CD1c-positive myeloid dendritic cell (primary cell): Measurements from ENCODE around the gene LMO4.

Experiments used
- DNase-seq: peaks from one replicate; pipeline ENCODE4 v3.0.0-alpha.2; 2016; ENCODE audit errors: extremely low spot score

The LMO4 gene

DNA sequence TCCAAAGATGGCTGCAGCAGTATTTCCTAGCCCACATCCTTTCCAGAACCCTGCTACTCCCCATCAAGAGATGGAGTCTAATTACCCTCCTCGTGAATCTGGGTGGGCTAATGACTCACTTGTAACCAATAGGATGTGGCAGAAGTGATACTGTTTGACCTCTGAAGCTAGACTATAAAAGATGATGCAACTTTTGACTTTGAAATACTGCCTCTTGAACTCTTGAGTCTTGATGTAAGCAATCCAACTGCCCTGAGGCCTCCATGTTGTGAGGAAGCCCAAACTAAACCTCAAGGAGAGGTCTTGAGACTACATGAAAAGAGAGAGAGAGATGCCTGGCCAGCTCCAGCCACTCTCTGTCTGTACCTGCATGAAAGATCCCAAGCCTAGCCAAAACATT, 29.5 kb downstream of the LMO4 start:
- no peak for DNase-seq

DNA sequence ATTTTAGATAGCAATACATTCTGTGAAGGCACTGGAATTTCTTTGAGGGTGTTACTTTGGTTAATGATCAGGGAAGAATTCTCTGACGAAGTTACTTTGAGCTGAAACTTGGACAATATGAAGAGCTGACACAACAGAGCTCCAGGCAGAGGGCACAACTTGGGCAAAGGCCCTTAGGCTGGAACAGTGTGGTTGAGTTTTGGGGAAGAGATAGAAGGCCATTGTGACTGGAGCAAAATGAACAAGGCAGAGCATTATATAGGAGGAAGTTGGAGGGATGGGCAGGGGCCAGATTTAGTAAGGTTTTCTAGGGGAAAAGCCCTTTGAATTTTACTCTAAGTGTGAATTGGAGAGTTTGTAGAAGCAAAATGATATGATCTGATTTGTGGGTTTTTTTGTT, 30.9 kb downstream of the LMO4 start:
- no peak for DNase-seq

DNA sequence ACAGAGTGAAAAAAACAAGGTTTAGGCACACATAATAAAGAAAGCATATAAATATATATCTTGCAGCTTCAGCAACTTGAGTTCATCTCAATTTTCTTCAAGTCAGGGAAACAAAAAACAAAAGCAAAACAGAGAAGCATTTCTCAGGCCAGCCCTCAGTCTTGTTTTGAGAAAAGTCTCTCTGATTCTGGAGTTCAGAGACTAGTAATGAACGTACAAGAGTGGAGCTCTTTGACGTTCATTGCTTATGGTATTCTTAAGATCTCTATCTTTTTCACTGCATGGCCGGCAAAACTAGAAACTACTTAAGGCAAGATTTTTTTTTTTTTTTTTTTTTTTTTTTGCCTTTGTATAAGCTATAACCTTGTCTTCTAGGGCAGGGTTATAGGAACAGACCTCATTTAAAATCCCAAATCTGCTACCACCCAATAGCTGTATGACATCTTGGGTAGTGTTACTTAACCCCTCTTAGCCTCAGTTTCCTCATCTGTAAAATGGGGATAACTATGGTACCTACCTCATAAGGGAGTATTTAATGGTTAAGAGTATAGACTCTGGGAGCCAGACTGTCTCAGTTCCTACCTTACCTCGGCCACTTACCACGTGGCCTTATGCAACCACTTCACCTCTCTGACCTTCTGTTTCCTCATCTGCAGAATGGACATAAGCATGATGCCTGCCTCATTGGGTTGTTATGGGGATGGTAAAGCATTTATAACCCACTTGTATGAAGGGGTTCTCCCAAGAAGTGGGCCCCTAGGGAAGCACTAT, 33.6 kb downstream of the LMO4 start:
- DNase-seq, result no peak

DNA sequence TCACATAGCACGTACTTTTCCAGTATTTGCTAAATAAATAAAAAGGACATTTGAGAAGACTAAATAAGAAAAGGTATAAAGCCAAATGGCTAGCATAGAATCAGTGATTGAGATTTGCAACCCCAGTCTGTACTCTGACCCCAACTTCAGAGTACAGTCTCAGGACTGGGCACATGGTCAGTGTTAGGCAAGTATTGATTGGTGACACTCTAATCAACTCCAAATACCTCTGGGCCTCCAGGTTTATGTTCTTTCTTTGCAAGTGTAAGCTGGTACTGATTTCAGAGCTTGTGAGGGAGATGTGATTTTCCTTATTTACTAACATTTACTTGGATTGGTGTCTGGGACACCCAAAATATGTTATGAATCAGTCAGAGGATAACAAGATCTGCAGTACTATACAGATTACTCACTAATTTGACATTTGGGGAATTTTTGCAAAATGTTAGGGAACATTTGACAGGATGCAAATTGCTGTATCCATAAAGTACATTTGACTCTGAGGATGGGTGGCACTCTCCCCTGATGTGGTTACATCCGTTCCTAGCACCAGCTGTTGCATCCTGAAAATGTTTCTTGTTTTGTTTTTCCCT, 34.2 kb downstream of the LMO4 start:
- no peak for DNase-seq

DNA sequence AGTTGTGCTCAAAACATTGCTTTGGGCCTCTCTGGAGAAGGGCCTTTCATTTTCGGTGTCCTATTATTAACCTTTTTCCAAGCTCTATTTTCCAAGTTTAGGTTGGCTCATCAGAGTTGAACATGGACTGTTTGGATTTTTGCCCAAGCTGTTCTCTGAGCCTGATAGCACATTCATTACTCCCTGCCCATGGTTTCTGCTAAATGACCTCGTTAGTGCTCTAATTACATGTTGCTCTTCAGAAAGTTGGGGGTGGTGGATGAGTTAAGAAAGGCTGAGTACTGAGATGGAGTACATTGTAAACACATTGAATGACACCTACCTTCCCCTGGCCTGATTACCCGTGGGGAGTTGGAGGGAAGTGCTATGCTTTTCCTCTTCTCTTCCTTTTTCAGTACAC, 38.9 kb downstream of the LMO4 start:
- no peak for DNase-seq

DNA sequence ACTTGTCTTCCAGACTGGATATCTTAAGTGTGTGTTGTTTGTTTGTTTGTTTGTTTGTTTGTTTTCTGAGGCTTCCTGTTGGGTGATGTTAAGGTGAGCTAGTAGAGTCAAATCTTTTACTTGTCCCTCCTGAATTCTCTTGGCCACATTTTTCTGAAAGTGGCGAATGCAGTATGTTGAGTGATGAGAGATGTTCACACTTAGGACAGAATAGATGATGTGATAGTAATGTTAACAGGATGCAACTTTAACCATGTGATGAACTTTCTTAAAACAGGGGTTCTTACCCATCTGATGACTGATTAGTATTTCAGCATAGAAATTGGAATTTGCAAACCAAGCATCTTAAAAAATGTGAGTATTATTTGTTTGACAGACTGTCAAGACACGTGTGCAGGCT, 40.2 kb downstream of the LMO4 start:
- no peak for DNase-seq

DNA sequence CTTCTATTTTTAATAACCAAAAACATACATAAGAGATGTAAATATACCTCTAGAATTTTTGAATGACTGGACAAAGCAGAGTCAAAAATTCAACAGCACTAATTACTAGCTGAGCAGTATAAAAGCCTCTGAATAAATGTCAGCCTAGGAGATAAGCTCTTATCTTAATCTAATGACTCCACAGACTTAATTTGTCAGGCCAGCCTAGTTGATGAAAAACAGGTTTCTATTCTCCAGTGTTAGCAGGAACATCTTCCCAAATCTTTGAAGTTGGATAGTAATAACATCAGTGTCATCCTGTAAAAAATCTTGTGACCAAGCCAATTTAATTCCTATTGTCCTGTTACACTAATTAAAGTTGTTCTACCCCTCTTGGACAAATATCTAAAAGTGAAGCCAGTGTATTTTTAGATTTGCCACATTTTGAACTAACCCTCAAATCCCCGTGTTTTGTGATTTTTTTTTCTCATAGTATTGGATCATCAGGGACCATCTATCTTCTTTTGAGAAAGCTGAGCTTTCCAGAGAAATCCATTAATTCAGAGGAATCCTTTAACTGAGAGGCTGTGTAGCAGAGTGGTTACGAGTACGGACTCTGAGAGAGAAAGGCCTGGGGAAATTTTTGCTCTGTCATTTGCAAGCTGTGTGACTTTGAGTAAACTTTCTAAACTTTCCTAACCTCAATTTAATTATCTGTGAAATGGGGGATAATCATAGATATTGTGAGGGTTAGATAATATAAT, 41.2 kb downstream of the LMO4 start:
- no peak for DNase-seq

DNA sequence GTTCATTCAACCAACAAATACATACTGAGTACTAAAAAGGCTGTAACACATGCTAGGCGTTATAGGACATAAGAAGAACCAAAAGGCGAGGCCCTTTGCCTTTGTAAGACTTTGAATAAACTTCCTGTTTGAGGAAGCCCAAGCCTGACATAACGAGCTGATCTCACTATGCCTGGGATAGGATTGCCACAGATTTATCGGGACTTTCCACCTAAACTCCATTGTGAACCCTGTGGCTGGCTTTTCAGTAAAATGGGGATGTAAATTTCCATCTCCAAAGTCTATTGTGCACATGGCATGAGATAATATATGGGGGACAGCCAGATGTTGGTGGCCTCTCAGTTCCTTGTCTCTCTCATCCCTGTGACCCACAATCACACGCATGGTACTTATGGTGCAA, 41.9 kb downstream of the LMO4 start:
- DNase-seq, result no peak

DNA sequence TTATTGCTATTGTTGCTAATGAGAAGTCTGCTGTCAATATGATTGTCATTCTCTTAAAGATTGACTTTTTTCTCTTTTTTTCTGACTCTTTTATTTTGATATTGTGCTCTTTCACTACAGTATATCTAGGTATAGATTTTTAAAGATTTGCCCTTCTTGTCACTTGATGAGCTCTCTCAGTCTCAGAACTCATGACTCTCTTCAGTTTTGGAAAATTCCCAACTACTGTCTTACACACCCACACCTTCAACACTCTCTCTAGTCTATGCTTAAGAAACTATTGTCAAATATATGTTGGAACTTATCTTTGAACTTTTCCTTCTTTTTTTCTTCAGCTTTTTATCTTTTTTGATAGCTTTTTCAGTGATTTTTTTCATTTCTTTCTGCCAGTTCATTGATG, 50.6 kb downstream of the LMO4 start:
- no peak for DNase-seq

DNA sequence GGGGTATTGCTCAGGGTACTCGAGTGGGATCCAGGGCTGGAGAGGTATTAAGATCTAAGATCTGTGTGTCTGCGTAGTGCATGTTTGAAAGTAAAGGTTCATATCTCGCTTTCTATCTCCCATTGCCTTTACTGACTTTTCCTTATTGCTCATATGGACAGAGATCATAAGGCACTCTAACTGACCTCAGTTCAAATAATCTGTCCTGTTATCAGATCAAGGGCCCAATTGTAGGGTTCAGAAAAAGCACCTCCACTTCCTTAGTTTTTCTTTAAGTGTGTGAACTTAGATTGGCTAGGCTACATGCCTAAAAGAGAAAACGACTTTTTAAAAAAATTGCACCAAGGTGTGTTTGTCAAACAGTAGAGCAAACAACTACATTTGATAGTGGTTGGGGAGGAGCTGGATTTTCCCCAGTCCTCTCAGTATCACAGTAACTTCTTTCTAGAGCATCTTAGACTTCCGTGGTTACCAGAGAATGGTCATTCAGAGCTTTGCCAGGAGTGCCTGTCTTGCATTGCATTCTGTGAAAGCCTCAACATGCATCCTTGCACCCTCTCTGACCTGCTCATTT, 57.6 kb downstream of the LMO4 start:
- DNase-seq, result no peak

DNA sequence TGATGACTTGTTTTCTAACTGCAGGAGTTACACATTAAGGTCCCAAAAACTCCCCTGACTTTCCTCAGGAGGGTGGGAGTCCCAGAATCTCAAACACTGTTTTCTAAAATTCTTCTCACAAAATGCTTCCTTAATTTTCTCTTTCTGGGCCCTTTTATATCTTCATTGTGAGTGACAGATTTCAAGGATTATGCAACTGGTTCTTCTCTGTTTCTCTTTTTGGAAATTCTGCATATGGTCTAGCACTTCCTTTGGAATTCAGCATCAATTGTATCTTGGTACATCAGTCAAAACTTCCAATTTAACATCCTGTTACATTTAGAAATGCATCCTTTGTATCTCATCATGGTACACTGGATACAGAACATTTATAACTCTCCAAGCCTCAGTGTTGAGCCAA, 59.7 kb downstream of the LMO4 start:
- DNase-seq, result no peak

DNA sequence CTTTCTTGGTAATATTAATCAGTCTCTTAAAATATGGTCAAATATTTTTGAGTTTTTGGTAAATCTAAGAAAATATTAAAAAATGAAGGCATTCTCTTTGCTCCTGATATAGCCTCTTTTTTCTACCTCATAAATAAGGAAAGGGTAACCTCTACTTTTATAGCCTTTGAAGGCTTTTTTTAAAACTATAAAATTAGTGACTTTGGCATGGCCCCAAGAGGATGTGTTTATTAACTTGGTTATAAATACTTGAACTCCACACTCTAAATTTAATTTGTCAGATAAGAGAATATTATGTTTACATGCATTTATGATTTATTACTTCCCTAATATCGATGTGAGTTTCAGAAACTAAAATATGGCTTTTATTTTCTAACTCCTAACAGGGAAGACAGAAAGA, 60.3 kb downstream of the LMO4 start:
- no peak for DNase-seq

DNA sequence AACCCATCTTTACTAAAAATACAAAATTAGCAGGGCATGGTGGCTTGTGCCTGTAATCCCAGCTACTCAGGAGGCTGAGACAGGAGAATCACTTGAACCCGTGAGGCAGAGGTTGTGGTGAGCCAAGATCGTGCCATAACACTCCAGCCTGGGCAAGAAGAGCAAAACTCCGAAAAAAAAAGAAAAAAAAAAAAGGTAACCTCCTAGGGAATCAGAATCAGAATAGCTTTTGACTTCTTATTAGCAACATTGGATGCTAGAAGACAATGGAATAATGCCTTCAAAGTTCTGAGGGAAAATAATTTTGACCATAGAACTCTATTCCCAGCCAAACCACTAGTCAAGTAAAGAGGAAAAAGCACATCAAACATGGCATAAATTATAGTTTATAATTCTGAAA, 60.9 kb downstream of the LMO4 start:
- DNase-seq, result no peak

DNA sequence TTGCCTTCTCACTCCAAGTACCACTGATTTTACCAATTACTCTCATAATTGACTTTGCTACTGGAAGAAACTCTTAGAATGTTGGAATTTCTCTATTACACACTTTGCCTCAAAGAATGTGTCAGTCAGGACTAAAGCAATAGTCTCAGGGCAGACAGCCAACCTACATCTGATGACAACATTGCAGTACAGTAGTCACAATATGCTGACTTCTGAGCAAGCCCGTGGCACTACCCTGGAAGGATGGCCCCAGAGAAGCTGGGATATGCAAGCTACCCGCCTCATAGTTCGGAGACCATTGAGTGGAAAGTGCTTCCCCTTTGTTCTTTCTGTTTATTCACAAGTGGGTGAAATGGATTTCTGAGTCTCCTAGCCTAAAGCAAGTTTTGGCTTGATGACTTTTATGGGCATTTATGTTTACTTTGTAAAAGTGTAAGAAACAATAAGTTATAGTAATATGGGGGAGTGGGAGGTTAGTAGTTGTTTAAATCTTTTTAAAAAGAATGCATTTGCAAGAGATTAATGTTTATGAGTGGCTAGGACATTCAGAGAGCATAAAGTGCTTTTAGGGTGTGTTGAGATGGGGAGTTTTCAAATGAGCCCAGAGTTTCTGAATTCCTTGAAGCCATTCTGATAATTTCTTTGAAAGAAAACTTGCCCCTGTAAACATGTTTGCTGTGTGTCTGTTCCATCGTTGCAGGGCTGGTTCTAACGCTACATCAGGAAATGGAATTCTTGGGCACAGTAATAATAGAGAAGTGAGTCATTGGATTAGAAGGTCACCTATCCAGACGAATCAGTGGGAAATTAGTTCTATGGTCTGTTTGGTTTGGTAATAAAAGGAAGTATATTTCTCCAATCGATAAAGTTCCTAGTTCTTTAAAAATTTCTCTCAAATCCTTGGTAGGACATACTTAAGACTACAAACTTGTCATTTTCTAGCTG, 63.8 kb downstream of the LMO4 start:
- no peak for DNase-seq

DNA sequence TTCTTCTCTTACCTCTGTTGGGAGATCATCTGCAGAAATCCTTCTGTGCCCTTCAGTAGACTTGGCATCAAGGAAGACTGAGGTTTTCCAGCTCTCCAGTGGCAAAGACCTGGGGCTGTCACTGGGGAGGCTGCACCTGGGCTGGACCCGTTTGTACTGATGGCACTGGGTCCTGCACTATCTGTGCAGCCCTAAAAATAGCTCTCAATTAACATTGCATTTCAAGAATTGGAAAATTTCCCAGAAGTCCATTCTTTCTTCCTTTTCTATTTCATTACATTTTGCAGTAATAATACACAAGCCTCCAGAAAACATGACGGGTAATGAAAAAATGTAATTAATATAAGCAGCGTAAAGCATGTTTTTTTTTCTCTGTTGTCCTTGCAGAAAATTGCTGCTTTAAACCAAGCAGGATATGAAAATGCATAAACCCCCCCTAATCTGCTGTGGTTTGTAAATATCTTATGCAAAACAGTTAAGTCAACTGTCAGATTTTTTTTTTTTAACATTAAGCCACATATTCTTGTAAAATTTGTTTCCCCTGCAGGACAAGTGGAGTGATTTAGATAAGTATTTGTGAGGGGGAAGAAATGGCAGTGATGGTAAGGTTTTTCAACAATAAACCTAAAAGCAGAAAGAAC, 64.9 kb downstream of the LMO4 start:
- DNase-seq, result no peak

DNA sequence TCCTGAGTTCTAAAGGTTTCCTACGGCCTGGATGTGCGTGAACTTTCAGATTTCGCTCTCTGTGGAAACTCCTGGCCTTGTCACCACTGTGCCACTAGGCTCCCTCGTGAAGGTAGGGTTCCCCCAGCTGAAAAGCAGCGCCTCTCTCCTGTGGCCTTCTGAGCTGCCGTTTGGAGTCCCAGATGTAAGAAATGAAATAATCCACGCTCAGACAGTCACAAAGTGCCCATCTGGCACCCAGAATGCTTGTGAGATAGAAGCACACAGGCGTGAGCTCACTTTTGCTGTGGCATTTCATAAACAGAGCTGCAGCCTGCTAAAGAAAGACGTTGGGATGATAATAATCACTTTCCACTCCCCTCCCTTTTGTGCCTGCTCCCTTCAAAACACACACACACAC, 65.8 kb downstream of the LMO4 start:
- DNase-seq, result no peak

DNA sequence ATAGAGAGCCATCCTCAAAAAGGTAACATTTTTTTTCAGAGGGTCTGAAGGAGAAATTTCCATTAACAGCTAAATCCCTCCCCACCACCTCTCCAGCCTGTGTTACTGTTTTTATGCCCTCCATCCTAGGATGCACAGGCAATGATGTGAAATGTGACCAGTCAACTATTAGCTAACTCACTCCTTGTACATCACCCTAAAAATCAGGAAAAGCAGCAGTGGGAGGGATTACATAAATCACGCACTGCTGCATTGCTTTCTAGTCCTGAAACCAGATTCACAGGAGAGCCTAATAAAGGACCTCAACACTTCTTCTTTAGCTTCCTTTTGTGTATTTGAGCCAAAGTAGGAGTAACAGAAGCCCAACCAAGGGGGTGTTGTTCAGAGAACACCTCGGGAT, 66.3 kb downstream of the LMO4 start:
- DNase-seq, result no peak
